DND-41 (cell line): Measurements from ENCODE around the gene GUCA1A.

Source experiments
- CTCF ChIP-seq: IDR thresholded peaks from 2 replicates; pipeline ENCODE4 v1.5.1; 2012; ENCODE audit warnings: borderline replicate concordance, low read length, moderate library complexity, mild to moderate bottlenecking; ENCODE audit not compliant: poor library complexity, severe bottlenecking; ENCODE audit errors: extremely low read depth
- EZH2 ChIP-seq: IDR thresholded peaks from 3 replicates; pipeline ENCODE4 v1.6.1; 2012; ENCODE audit warnings: borderline replicate concordance, low read depth, mild to moderate bottlenecking, moderate library complexity, low read length, inconsistent platforms; ENCODE audit not compliant: severe bottlenecking

GRCh38 chr6:42163981-42164380, 9.2 kb upstream of the GUCA1A start:
- TF ChIP-seq CTCF = no peak
- no peak for TF ChIP-seq EZH2
